GM18861 (cell line): ENCODE measurements around the gene NHLRC3.
"Not testable (repeated sequence)": the region's sequence is repeated elsewhere in the genome, so short reads cannot be mapped to it uniquely, and the experiment has no call there.

ENCODE experiments used
- ATAC-seq: cut with Tn5 transposase; IDR thresholded peaks from one replicate; pipeline ENCODE4 v1.9.1; 2021; ENCODE audit not compliant: unreplicated experiment

NHLRC3 gene, protein sequence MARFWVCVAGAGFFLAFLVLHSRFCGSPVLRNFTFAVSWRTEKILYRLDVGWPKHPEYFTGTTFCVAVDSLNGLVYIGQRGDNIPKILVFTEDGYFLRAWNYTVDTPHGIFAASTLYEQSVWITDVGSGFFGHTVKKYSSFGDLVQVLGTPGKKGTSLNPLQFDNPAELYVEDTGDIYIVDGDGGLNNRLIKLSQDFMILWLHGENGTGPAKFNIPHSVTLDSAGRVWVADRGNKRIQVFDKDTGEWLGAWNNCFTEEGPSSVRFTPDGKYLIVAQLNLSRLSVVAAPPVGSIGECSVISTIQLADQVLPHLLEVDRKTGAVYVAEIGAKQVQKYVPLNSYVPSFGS

DNA sequence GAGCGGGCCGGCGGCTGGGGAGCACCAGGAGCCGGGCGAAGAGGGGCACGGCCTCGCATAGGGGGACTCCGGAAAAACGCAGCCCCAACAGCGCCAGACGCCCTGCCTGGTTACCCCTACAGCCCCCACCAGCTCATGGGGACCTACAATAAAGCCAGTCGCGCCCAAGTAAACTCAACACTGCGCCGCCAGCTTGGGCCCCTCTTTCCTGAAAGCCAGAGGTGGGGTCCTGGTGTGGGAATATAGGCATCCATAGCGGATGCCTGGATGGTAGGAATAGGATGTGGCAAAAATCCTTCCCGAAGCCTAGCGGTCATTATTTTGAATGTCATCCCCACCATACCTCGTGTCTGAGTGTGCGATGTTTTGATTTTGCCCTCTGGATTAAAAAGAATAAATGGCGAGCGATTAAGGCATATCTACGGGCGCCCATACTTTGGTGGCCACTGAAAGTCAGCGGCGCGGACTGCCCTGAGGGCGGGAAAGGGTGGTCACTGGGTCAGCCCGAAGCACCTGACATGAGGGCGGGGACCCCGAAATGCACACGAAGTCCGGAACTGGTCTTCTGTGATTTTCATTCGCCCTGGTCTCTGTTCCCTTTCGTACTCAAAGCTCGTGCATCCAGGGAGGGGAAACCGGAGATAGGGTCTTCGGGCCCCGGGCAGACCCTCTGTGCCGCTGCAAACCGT lies at the start of gene NHLRC3, which contains the start of gene PROSER1:
Gene NHLRC3 (plus strand): TSS at position 577 of the 689 bp plus-strand sequence. CDS start 184 bp downstream, outside the sequence.
Gene PROSER1 (minus strand): TSS at position 210 of the 689 bp plus-strand sequence. CDS start 847 bp downstream, outside the sequence.
- peak; percentile 65 for ATAC-seq

DNA sequence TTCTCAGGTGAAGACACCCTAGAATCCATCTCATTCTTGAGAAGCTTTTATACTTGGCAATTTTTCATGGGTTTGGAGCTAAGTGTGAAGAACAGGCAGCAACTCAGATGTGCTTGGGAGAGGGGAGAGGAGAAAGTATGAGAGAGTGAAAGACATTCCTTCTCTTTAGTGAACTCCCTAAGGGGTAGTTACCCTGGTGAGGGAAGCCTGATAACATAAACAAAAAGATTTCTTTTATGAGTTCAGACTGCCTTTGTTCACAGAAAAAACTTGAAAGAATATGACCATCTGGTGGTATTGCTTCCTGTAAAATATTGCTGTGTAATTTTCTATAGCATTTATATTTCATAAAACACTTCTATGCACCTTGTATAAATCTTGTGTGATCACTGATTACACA lies 47.6 kb upstream of the NHLRC3 start, which contains the start of gene STOML3:
Gene STOML3 (minus strand): TSS at position 139 of the 400 bp plus-strand sequence. CDS start 110 bp downstream, at position 29.
- no peak for ATAC-seq

DNA sequence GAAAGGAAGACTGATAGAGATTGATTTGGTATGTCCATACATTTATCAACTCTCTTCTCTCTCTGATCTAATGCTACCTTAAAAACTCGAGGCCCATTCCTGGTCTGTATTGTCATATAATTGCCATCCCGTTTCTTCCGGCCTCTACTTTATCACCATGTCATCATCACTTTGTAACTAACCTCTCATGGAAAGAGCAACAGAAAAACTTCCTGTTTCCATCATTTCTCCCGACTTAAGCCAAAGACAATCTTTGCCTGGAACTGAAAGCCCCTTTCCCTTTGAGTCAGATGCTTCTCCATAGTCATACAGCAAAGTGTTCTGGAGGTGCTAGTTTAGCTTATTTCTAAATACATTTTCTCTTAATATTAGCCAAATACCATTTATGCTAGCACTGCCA lies 44.9 kb upstream of the NHLRC3 start:
- ATAC-seq = no peak

- no peak for ATAC-seq
Observed at GRCh38 chr13:38998739-38999138, 39.5 kb upstream of the NHLRC3 start.

DNA sequence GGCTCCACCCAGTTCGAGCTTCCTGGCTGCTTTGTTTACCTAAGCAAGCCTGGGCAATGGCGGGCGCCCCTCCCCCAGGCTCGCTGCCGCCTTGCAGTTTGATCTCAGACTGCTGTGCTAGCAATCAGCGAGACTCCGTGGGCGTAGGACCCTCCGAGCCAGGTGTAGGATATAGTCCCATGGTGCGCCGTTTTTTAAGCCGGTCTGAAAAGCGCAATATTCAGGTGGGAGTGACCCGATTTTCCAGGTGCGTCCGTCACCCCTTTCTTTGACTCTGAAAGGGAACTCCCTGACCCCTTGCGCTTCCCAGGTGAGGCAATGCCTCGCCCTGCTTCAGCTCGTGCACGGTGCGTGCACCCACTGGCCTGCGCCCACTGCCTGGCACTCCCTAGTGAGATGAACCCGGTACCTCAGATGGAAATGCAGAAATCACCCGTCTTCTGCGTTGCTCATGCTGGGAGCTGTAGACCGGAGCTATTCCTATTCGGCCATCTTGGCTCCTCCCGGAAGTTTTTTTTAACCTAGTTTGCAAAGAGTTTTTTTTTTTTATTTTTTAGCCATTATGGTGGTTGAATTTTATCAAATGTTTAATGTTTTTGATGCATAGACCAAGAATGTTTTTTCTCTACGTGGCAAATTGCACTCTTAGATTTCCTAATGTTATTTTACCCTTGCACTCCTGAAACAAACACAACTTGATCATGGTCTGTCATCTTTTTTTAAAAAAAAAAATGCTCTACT lies 31.7 kb upstream of the NHLRC3 start:
- ATAC-seq = not testable (repeated sequence)

DNA sequence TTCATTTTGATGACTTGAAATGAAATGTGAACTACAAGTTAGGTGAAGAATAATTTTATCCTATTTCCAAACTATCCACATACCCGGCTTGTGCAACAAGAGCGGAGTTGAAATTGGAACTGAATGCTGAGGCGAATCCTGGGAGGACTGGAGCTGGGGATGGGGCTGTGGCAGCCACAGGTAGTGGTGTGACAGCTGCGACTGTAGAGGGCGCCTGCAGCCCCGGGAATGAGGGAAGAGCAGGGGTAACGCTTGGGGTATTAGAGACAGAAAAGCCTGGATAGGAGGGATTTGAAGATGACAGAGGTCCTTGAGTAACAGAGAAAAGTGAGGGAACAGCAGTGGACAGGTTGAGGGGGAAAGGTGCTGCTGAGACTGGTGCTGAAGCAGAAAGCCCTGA lies 25.6 kb upstream of the NHLRC3 start:
- no peak for ATAC-seq

- no peak for ATAC-seq
Observed at GRCh38 chr13:39013462-39013861, 24.8 kb upstream of the NHLRC3 start.

DNA sequence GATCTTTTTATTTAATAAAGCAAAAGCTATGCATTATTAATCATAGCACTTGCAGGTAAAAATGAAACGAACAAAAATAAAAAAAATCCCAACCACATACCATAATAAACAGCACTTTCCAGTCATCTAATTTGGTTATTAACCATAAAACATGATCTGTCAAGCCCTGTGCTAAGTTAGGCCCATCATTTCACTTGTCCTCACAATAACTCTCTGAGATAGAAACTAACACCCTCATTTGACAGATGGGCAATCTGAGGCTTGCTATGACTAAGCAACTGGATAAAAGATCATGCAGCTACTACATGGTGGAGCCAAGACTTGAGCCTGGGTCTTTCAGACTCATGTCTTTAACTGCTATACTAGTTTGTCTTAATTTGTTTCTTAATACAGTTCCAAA lies 22.2 kb upstream of the NHLRC3 start:
- peak; percentile 56 for ATAC-seq

DNA sequence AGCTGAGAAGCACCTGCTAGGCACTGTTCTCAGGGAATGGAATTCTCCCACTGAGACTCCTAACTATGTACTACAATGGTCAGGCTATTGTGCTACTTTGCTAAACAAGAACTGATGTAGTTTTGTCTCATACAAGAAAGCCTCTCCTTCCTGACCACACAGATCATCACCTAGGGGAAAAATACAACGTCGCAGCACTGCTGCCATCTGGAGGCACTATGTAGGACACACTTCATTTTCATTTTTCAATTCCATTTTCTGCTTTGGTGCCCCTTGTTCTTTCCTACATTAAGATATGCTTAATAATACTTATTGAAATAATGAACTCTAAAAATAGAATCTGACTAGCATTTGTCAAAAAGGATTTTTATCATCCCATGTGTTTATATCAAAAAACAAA lies 21.5 kb upstream of the NHLRC3 start:
- peak; percentile 78 for ATAC-seq

DNA sequence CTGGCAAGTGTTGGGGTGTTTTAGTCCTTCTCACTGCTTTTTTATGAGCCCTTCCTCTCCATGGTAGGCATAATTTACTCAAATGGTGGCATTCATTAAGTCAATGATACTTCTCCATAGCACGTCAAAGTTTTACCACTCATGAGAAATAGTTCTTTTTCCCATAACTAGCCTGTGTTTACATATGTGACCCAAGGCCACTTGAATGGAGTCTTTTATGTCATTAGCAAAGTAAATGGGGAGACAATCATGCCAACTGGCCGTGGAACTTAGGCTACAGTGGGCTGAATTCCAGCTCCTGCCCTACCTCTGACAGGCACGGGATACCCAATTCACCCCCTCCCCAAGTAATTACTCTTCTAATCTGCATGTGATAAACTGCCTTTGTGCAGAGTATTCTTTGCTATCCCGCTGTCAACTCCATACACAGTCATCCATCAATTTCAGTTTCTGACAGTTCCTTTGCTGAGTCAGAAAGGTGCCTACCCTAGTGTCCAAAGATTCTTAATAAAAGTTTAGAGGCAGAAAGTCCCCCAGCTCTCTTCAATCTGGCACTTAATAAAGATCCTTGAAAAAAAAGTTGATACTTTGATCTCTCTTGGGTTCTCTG lies 17.3 kb upstream of the NHLRC3 start:
- no peak for ATAC-seq

- no peak for ATAC-seq
Observed at GRCh38 chr13:39023316-39023715, 14.9 kb upstream of the NHLRC3 start.

GRCh38 chr13:39023761-39024160 lies 14.5 kb upstream of the NHLRC3 start:
- no peak for ATAC-seq

DNA sequence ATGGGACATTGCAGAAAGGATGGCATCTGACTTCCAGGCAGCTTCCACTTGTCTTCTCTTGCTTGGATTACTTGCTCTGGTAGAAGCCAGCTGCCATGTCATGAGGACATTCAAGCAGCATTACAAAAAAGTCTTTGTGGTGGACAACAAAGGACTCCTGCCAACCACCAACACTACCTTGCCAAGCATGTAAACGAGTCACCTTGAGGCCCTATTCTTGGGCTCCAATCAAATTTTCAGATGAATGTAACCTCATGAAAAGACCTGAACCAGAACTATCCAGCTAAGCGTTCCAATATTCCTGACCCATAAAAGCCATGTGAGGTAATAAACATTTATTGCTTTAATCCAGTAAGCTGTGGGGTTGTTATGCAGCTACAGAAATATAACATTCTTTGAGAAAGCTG lies 12.8 kb upstream of the NHLRC3 start:
- ATAC-seq = no peak

- no peak for ATAC-seq
Observed at GRCh38 chr13:39032150-39032549, 6.1 kb upstream of the NHLRC3 start.

DNA sequence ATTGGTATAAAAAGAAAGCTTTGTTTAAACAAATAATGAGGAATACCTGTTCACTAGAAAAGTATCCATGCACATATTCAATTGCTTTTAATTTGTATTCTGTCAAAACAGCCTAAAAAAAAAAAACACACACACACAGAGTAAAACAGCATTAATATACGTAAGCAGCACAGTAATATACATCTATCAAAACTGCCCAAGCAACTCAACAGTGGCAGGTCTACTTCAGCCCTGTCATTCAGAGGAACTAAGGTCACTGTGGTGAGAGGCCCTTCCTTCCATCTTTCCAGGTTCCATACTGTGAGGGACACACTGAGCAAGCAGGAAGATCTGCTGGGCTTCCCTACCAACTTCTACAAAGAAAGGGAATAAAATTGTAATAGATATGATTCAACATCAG lies 4.2 kb upstream of the NHLRC3 start:
- no peak for ATAC-seq

DNA sequence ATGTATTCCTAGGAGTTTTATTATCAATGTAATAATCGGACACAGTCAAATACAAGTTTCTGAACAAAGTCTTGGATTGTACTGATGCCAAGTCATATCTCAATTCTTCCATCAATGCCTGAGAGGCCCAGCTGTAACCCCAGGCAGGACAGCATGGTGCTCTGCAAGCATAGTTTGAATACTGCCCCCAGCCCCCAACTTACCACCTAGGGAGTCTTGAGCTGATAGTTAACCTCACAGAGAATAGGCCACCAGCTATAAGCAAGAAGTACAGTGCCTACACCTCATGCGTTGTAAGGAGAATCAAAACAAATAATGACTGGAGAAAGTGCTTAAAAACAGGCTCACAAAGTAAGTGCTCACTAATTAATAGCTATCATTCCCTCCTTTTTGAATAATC lies 3.1 kb upstream of the NHLRC3 start:
- ATAC-seq = no peak

- no peak for ATAC-seq
Observed at GRCh38 chr13:39035799-39036198, 2.5 kb upstream of the NHLRC3 start.

GRCh38 chr13:39036212-39036611 lies 2.0 kb upstream of the NHLRC3 start:
- ATAC-seq = no peak

- no peak for ATAC-seq
Observed at GRCh38 chr13:39037410-39037879, 811 bp upstream of the NHLRC3 start.

GRCh38 chr13:39038569-39039030 lies 344 bp downstream of the NHLRC3 start:
- peak; percentile 11 for ATAC-seq

DNA sequence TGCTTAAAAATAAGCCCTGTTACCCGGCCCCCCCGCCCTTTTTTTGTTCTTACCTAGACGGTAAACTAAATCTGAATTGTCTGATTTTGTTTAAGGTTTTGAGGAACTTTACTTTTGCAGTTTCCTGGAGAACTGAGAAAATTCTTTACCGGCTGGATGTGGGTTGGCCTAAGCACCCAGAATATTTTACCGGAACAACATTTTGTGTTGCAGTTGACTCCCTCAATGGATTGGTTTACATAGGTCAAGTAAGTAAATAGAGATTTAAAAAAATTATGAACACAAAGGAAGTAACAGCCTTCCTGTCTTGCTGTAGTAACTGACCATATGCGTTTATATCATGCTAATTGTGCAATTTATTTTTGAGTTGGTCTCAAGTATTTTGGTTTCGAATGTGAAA lies 785 bp downstream of the NHLRC3 start:
- ATAC-seq = no peak
